ENCODE results near the gene CTSH.
"Not testable (repeated sequence)": the region's sequence is repeated elsewhere in the genome, so short reads cannot be mapped to it uniquely, and the experiment has no call there.

Gene CTSH

GRCh38 chr15:78921940-78922339 lies 22.9 kb downstream of the CTSH start:
- no peak for DNase-seq

GRCh38 chr15:78921517-78921916 lies 23.3 kb downstream of the CTSH start:
- DNase-seq, result no peak

GRCh38 chr15:78917888-78918287 lies 27.0 kb downstream of the CTSH start:
- DNase-seq, result no peak

GRCh38 chr15:78916088-78916487 lies 28.8 kb downstream of the CTSH start:
- no peak for DNase-seq

GRCh38 chr15:78915341-78916087 lies 29.3 kb downstream of the CTSH start:
- no peak for DNase-seq

- no peak for DNase-seq
Observed at GRCh38 chr15:78914027-78914764, 30.6 kb downstream of the CTSH start.

GRCh38 chr15:78913012-78913411 lies 31.8 kb downstream of the CTSH start:
- DNase-seq, result no peak

- no peak for DNase-seq
Observed at GRCh38 chr15:78912316-78912715, 32.5 kb downstream of the CTSH start.

GRCh38 chr15:78910271-78910670 lies 34.6 kb downstream of the CTSH start:
- no peak for DNase-seq

GRCh38 chr15:78909791-78910228 lies 35.0 kb downstream of the CTSH start:
- no peak for DNase-seq

- DNase-seq, result no peak
Observed at GRCh38 chr15:78909160-78909695, 35.6 kb downstream of the CTSH start.

GRCh38 chr15:78907577-78907976 lies 37.3 kb downstream of the CTSH start:
- DNase-seq, result no peak

GRCh38 chr15:78906316-78906620 lies 38.6 kb downstream of the CTSH start:
- no peak for DNase-seq

GRCh38 chr15:78904599-78905358 lies 40.1 kb downstream of the CTSH start:
- DNase-seq, result no peak

- DNase-seq, result not testable (repeated sequence)
Observed at GRCh38 chr15:78902281-78903032, 42.4 kb downstream of the CTSH start.

GRCh38 chr15:78900819-78901533 lies 43.9 kb downstream of the CTSH start:
- DNase-seq, result not testable (repeated sequence)

GRCh38 chr15:78898540-78898939 lies 46.3 kb downstream of the CTSH start:
- DNase-seq, result no peak

- DNase-seq, result no peak
Observed at GRCh38 chr15:78895471-78895870, 49.4 kb downstream of the CTSH start.

GRCh38 chr15:78893538-78893937 lies 51.3 kb downstream of the CTSH start:
- DNase-seq, result no peak

- DNase-seq, result no peak
Observed at GRCh38 chr15:78889000-78889399, 55.8 kb downstream of the CTSH start.

- no peak for DNase-seq
Observed at GRCh38 chr15:78881681-78882080, 63.2 kb downstream of the CTSH start.

GRCh38 chr15:78880813-78881212 lies 64.0 kb downstream of the CTSH start:
- no peak for DNase-seq
